GM19452 (cell line): ENCODE data around the gene PALB2.

ENCODE experiments used
- ATAC-seq: cut with Tn5 transposase; IDR thresholded peaks from one replicate; pipeline ENCODE4 v1.9.1; 2021; ENCODE audit not compliant: unreplicated experiment

PALB2 gene

GRCh38 chr16:23556881-23557778 is 84.0 kb downstream of the PALB2 start, which contains the start of the genes EARS2 and UBFD1:
Gene EARS2 (minus strand): TSS chr16:23557350. CDS start chr16:23557343, 7 bp downstream.
Gene UBFD1 (plus strand): TSS chr16:23557727. CDS start chr16:23557743, 16 bp downstream.
- ATAC-seq = peak; percentile 88

- ATAC-seq = no peak
These were observed 86.6 kb downstream of the PALB2 start for GRCh38 chr16:23554536-23554935.
